Measurements from ENCODE around the gene SH3RF2. TPM values are rescaled to one million over a fixed set of nuclear protein-coding genes. Genes with fewer than 3 reads are reported as not detected.

SH3RF2 gene, protein sequence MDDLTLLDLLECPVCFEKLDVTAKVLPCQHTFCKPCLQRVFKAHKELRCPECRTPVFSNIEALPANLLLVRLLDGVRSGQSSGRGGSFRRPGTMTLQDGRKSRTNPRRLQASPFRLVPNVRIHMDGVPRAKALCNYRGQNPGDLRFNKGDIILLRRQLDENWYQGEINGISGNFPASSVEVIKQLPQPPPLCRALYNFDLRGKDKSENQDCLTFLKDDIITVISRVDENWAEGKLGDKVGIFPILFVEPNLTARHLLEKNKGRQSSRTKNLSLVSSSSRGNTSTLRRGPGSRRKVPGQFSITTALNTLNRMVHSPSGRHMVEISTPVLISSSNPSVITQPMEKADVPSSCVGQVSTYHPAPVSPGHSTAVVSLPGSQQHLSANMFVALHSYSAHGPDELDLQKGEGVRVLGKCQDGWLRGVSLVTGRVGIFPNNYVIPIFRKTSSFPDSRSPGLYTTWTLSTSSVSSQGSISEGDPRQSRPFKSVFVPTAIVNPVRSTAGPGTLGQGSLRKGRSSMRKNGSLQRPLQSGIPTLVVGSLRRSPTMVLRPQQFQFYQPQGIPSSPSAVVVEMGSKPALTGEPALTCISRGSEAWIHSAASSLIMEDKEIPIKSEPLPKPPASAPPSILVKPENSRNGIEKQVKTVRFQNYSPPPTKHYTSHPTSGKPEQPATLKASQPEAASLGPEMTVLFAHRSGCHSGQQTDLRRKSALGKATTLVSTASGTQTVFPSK
- 1.0 and 1.5 TPM in 2 replicates for total RNA-seq

DNA sequence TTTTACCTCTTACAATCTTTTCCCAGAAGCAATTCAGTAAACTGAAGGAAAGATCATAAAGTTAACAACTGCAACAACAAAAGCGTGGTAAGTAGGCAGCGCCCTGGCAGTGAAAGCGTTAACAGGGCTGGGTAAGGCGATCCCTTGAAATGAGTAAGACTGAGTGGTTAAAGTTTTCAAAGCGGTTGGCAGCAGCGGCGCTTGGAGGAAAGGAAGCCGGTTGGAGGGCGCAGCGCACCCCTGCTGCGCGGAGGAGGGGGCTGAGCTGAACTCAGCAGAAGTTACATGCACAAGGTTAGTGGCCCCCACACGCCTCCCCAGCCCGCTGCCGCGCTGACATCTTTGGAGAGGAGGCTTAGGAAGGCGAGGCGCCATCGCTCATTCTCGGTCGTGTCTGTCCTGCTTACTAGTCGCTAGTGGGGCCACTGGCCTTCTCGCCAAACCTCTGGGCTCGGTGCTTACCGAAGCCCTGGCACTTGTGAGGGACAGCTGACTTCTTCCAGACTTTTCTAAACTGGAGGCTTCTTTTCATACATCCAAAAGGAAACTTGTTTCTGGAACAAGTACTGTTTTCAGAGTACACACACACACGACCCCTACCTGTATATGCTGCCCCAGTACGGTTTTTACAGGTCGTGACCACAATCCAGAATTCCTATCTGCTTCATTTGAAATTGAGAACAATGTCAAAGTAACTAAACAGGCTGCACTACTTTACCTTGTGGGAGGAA, at the start of gene SH3RF2:
SH3RF2 (plus strand) TSS at position 178 of the 731 bp plus-strand sequence. CDS start 1,351 bp downstream, outside the sequence.

DNA sequence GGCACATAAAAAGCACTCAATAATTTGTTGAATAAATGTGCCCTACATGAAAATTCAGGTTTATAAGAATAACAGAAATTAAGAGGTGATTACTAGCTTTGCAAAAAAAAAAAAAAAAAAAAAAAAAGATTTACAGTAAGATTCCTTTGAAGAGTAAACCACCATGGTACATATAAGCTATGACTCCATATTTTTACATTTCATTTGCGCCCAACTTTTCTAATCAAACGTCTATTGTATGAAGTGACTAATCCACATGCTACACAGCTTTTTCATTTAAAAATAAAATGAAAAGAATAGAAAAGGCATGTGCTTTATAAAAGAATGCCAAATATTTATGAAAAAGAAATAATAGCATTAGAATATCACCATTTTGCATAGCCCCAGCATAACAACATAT, 169.1 kb downstream of the SH3RF2 start, which contains the start of gene PLAC8L1:
PLAC8L1 (minus strand) TSS at position 101 of the 400 bp plus-strand sequence. CDS start 1,266 bp downstream, outside the sequence.

Other genes with a start within 250 kb of the SH3RF2 start
- 10.9 and 11.9 TPM in 2 replicates for gene PRELID2, start 101.2 kb upstream of the SH3RF2 start, total RNA-seq
- not detected in 2 replicates for gene GRXCR2, start 63.6 kb upstream of the SH3RF2 start, total RNA-seq
- not detected in 2 replicates for gene PLAC8L1, start 169.0 kb downstream of the SH3RF2 start, total RNA-seq
- gene LARS1, start 246.1 kb downstream of the SH3RF2 start, total RNA-seq, result 67.2 and 67.6 TPM in 2 replicates